GM21526 (cell line): ENCODE results near the gene PCDHGA12.

ENCODE experiments used
- ATAC-seq: cut with Tn5 transposase; IDR thresholded peaks from one replicate; pipeline ENCODE4 v1.9.1; 2021; ENCODE audit warnings: moderate library complexity; ENCODE audit not compliant: unreplicated experiment, low FRiP score

PCDHGA12 gene

DNA sequence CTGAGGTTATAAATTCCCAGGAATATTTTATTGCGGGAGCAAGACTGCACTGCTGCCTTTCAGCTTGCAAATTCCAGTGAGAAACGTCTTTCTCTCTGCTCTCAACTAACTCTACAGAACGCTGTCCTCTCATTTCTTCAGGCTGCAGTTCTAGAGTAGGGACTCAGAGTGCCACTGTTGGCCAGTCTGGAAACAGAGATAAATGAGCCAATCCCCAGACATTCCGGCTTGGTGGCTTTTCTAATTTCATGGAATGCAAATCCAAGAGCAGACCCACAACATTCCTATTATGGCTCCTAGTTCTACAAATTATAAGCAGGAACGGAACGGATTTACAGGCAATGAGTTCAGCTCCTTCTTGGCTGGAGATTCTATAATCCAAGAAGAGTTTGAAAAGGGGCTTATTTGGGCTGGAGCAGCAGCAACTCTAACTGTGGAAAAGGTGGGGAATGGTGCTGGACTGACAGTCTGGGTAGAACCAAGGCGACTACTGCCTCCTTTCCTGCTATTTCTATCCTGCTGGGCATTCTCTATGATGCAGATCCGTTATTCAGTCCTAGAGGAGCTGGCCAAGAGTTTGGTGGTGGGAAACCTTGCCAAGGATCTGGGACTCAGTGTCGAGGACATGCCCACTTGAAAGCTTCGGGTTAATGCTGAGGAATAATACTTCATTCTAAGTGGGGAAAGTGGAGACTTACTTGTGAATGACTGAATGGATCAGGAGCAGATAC is 9.3 kb downstream of the PCDHGA12 start:
- ATAC-seq = no peak

DNA sequence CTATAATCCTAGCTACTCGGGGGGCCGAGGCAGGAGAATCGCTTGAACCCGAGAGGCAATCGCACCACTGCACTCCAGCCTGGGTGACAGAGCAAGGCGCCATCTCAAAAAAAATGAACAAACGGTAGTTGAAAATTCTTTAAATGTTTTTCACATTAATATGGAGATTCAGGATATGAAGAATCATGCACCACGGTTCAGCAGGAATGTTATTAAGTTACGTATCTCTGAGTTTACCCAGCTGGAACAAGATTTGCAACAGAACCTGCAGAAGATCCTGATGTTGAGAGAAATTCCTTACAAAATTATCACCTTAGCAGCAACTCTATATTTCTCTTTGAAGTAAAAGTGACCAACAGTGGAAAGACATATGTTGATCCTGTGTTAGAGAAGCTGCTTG is 10.0 kb downstream of the PCDHGA12 start:
- no peak for ATAC-seq

DNA sequence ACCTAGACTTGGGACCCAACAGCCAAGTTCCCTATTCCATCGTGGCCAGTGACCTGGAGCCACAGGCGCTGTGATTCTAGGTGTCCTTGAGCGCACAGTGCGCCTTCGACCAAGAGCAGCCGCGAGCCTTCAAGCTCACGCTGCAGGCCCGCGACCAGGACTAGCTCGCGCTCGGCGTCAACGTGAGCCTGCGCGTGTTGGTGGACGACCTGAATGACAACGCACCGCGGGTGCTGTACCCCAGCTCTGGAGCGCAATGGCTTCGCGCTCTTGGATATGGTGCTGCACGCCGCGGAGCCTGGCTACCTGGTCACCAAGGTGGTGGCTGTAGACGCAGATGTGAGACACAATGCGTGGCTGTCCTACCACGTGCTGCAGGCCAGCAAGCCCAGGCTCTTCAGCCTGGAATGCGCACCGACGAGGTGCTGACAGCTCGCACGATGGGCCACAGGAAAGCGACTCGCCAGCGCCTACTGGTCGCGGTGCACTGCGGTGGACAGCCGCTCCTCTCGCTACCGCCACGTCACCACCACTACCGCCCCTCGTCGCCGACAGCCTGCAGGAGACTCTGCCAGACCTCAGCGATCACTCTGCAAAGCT is 11.4 kb downstream of the PCDHGA12 start:
- no peak for ATAC-seq

DNA sequence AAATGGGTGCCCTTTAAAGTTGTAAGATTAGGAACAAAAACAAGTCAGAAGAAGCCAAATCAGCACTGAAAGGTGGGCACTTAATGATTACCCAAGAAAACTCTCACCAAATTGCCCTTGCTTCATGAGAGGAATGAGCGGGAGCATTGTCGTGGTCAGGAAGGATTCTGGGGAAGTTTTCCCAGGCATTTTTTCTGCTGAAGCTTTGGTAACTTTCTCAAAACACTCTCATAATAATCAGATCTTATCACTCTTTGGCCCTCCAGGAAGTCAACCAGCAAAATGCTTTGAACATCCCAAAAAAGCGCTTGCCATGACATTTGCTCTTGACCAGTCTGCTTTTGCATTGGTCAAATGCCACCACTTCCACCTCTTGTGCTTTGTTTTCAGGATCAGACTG is 35.0 kb downstream of the PCDHGA12 start:
- ATAC-seq = no peak

DNA sequence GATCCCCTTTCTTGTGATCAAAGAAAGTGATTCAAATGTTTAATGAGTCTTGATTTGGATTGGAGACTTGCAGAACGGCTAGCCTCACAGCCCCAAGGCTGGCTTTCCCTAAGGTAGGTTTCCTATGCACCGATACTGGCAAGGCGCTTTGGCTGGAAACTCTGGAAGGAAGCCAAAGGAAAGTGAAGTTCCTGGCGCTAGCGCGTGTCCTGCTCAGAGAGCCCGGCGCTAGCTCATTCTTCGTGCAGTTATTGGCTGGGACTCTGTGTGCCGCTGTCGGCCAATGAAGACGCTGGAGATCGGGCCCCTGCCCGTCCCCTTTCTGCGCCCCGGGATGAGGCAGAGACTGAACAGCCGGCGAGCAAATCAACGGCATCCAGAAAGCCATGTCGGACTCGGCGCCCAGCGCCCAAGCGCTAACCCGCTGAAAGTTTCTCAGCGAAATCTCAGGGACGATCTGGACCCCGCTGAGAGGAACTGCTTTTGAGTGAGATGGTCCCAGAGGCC is 45.4 kb downstream of the PCDHGA12 start, which contains the start of gene PCDHGC3:
TSS of gene PCDHGC3 (plus strand) at position 342 of the 507 bp plus-strand sequence. CDS start at position 493, 151 bp downstream.
- ATAC-seq = peak; percentile 99

DNA sequence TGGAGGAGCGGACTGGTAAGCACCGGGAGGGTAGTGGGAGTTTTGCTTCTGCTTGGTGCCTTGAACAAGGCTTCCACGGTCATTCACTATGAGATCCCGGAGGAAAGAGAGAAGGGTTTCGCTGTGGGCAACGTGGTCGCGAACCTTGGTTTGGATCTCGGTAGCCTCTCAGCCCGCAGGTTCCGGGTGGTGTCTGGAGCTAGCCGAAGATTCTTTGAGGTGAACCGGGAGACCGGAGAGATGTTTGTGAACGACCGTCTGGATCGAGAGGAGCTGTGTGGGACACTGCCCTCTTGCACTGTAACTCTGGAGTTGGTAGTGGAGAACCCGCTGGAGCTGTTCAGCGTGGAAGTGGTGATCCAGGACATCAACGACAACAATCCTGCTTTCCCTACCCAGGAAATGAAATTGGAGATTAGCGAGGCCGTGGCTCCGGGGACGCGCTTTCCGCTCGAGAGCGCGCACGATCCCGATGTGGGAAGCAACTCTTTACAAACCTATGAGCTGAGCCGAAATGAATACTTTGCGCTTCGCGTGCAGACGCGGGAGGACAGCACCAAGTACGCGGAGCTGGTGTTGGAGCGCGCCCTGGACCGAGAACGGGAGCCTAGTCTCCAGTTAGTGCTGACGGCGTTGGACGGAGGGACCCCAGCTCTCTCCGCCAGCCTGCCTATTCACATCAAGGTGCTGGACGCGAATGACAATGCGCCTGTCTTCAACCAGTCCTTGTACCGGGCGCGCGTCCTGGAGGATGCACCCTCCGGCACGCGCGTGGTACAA is 46.0 kb downstream of the PCDHGA12 start:
- no peak for ATAC-seq

DNA sequence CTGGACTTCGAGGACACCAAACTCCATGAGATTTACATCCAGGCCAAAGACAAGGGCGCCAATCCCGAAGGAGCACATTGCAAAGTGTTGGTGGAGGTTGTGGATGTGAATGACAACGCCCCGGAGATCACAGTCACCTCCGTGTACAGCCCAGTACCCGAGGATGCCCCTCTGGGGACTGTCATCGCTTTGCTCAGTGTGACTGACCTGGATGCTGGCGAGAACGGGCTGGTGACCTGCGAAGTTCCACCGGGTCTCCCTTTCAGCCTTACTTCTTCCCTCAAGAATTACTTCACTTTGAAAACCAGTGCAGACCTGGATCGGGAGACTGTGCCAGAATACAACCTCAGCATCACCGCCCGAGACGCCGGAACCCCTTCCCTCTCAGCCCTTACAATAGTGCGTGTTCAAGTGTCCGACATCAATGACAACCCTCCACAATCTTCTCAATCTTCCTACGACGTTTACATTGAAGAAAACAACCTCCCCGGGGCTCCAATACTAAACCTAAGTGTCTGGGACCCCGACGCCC is 46.8 kb downstream of the PCDHGA12 start:
- no peak for ATAC-seq

DNA sequence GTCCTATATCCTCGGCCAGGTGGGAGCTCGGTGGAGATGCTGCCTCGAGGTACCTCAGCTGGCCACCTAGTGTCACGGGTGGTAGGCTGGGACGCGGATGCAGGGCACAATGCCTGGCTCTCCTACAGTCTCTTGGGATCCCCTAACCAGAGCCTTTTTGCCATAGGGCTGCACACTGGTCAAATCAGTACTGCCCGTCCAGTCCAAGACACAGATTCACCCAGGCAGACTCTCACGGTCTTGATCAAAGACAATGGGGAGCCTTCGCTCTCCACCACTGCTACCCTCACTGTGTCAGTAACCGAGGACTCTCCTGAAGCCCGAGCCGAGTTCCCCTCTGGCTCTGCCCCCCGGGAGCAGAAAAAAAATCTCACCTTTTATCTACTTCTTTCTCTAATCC is 47.5 kb downstream of the PCDHGA12 start:
- ATAC-seq = no peak

DNA sequence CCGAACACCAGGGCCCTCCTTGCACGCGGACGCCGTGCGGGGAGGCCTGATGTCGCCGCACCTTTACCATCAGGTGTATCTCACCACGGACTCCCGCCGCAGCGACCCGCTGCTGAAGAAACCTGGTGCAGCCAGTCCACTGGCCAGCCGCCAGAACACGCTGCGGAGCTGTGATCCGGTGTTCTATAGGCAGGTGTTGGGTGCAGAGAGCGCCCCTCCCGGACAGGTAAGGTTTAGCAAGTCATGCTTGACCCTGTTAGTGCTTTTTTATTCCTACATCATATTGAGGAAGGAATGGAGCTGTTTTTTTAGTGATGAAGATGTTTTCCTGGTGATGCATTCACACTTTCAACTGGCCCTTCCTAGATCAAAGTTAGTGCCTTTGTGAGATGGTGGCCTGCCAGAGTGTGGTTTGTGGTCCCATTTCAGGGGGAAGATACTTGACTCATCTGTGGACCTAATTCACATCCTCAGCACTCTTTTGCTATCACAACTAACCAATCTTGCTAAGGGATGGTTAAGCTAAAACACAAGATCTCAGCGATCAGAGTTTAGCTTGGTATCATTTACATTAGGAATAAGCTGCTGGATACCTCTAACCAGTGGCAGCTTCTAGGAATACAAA is 48.1 kb downstream of the PCDHGA12 start:
- no peak for ATAC-seq

DNA sequence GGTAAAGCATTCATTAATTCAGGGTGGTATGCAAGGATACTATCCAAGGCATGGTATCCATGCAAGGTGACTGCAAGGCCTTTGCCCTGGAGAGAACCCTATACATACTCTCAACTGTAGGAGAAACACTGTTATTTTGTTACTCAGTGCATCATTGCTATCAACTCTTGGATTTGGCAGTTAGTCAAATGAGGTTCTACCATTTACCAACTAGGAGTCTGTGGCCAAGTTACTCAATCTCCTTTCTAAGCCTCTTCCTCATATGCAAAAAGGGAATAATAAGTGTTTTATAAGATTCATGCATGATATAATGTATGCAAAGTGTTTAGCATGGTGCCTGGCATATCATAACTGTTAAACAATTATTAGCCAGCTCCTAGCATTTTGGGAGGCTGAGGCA is 49.5 kb downstream of the PCDHGA12 start:
- ATAC-seq = no peak
